Gastrocnemius medialis (tissue), 4 donors: ENCODE data around the gene HYLS1. TPM values are rescaled to one million over a fixed set of nuclear protein-coding genes. Genes with fewer than 3 reads are reported as not detected.

Experiments used
- ATAC-seq, 2 donors: fragments of 150-250 bp; one replicate each; pipeline ENCODE4 v1.9.1; 2016
- DNase-seq, 2 donors: peaks; one replicate each; pipeline ENCODE4 v3.0.0-alpha.2; 2019
- H3K27ac ChIP-seq, 4 donors: fragments of 200-600 bp; sonication (generic); 1 replicate in 1 of 4; 2 replicates in 3 of 4; pipeline ENCODE4 v1.5.1; 2016 to 2018; ENCODE audit warnings: mild to moderate bottlenecking in 2 of 4, moderate library complexity in 1 of 4
- H3K27me3 ChIP-seq, 3 donors: fragments of 200-600 bp; sonication (generic) in 2 of 3; 1 replicate in 1 of 3; 2 replicates in 2 of 3; pipeline versions ENCODE4 v1.5.1 to v1.6.0; 2016 to 2019; ENCODE audit warnings: mild to moderate bottlenecking in 1 of 3, moderate library complexity in 1 of 3
- H3K36me3 ChIP-seq, 2 donors: fragments of 200-600 bp; sonication (generic) in 1 of 2; one replicate each; pipeline ENCODE4 v1.5.1; 2017 to 2018
- H3K4me1 ChIP-seq, 2 donors: fragments of 200-600 bp; sonication (generic) in 1 of 2; one replicate each; pipeline ENCODE4 v1.5.1; 2016 to 2017; ENCODE audit warnings: mild to moderate bottlenecking in 2 of 2
- H3K4me3 ChIP-seq, 4 donors: fragments of 200-600 bp; sonication (generic) in 3 of 4; 1 replicate in 1 of 4; 2 replicates in 3 of 4; pipeline ENCODE4 v1.5.1; 2016 to 2019; ENCODE audit warnings: mild to moderate bottlenecking in 2 of 4
- H3K9me3 ChIP-seq, 3 donors: fragments of 200-600 bp; sonication (generic) in 2 of 3; 1 replicate in 1 of 3; 2 replicates in 2 of 3; pipeline ENCODE4 v1.5.1; 2016 to 2019
- POLR2A ChIP-seq, 2 donors: fragments of 450-650 bp; IDR thresholded peaks; one replicate each; pipeline ENCODE4 v1.6.1; 2017; ENCODE audit warnings: antibody characterized with exemption in 2 of 2, mild to moderate bottlenecking in 2 of 2, moderate library complexity in 2 of 2
- in situ Hi-C, 4 donors: fragments of 200-750 bp; cut with MboI; loops; one replicate each; pipeline versions ENCODE4 v1.15.0 to v1.8.0; 2017; ENCODE audit warnings: low sequenced_read_pairs in 4 of 4
- intact Hi-C: fragments of 100-400 bp; cut with DNase I; formaldehyde crosslinking; loops from one replicate; pipeline ENCODE4 v1.15.1; 2023; ENCODE audit warnings: low total_unique reads
- total RNA-seq, 4 donors: library from RNA; depleted of rRNA; stranded (reverse); fragments of >200 nt; gene quantifications; one replicate each; pipeline versions ENCODE4 v1.1.0 to v1.2.3, GENCODE V29; 2016
- TF ChIP-seq, protein P1 (sequence below), 5 experiments: fragments of 450-650 bp in 3 of 5; fragments of 200-600 bp in 2 of 5; sonication (generic) in 2 of 5; IDR thresholded peaks in 4 of 5; conservative IDR thresholded peaks in 1 of 5; 1 replicate in 4 of 5; 2 replicates in 1 of 5; pipeline ENCODE4 v1.5.1; 2016 to 2019; ENCODE audit warnings: antibody characterized with exemption in 5 of 5, mild to moderate bottlenecking in 3 of 5, moderate library complexity in 3 of 5

The HYLS1 gene
- total RNA-seq, 4 donors from 2014 or later = 0.56 to 3.9 (median 1.9) TPM

DNA sequence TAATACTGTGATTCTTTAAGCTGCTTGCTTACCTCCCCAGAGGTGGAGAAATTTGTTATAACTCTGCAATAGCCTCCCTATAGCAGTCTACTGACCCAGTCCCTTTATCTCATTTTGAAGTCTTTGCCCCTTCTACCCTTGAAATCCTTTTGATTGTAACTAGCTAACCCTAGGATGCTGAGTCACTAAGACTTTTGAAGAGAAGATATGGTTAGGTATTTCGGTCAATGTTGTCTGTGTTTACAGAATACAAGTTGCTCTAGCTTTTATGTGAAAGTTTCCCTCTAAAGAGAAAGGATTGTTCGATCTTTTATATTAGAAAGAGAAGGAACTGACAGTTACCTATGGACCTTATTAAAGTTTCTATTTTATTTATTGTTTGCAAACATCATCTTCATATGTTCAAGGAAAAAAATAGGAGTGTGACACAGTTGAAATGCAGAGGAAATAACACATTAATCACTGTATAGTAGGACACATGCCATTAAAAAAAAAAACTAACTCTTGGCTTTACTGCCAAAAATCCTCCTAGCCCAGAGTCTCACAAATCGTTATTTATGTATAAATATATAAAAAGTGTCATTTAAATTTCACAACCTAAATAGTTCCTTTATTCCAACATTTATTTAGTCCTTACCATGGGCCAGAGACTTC lies 3.1 kb downstream of the HYLS1 start:
- TF ChIP-seq, protein P1, sequence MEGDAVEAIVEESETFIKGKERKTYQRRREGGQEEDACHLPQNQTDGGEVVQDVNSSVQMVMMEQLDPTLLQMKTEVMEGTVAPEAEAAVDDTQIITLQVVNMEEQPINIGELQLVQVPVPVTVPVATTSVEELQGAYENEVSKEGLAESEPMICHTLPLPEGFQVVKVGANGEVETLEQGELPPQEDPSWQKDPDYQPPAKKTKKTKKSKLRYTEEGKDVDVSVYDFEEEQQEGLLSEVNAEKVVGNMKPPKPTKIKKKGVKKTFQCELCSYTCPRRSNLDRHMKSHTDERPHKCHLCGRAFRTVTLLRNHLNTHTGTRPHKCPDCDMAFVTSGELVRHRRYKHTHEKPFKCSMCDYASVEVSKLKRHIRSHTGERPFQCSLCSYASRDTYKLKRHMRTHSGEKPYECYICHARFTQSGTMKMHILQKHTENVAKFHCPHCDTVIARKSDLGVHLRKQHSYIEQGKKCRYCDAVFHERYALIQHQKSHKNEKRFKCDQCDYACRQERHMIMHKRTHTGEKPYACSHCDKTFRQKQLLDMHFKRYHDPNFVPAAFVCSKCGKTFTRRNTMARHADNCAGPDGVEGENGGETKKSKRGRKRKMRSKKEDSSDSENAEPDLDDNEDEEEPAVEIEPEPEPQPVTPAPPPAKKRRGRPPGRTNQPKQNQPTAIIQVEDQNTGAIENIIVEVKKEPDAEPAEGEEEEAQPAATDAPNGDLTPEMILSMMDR (IDR thresholded peaks at IDR 0.05 in 4 of 5, conservative IDR thresholded peaks at IDR 0.05 in 1 of 5) = no peak
- TF ChIP-seq POLR2A (IDR thresholded peaks at IDR 0.05) = no peak

DNA sequence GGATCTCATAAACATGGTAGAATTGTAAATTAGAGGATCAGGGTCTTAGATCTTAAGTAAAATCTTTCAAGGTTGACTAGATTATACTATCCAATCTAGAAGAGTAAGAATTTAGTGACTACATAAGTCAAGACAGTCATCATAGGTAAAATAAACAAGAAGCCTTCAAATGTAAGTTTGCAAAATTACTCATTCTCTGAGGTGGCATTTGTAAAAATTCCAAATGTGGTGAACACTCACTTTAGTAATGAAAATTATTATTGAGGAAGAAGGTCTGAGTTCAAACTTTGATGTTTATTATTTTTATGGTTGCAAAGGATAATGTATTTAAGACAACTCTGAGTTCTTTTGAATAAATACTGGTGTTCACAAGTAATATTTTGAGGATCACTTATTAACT lies 4.6 kb downstream of the HYLS1 start:
- intact Hi-C loops = no loop called here
- DNase-seq (no peak), ATAC-seq (no peak)
- Histone ChIP-seq H3K4me3 (no peak overlapping the region), H3K9me3 (no peaks in the 10 kb centered on the region), H3K4me1 (peaks cover 0 to 5% of the 10 kb centered on the region in 2 donors), H3K27me3 (no peaks in the 10 kb centered on the region), H3K27ac (no peak overlapping the region), H3K36me3 (peaks cover 0 to 37% of the 10 kb centered on the region in 2 donors)
- TF ChIP-seq POLR2A (IDR thresholded peaks at IDR 0.05) = no peak
- TF ChIP-seq, protein P1 (IDR thresholded peaks at IDR 0.05 in 4 of 5, conservative IDR thresholded peaks at IDR 0.05 in 1 of 5) = no peak
- in situ Hi-C loops = loop anchor here in 3 of 4 donors (25.0 kb wide), 3 partner anchors 280 to 930 kb away; partner anchors contain the start of genes CCDC15 (in 1 of the 3) and TMEM218 (in 1 of the 3)

More for the DNA sequence above, 3.1 kb downstream of the HYLS1 start:
- ATAC-seq = no peak
- in situ Hi-C loops = loop anchor here in 3 of 4 donors (25.0 kb wide), 3 partner anchors 278 to 928 kb away; partner anchors contain the start of genes CCDC15 (in 1 of the 3) and TMEM218 (in 1 of the 3)
- Histone ChIP-seq H3K4me1 (peaks cover 0 to 5% of the 10 kb centered on the region in 2 donors), H3K27ac (no peak overlapping the region), H3K36me3 (peaks cover 0 to 28% of the 10 kb centered on the region in 2 donors), H3K4me3 (no peak overlapping the region), H3K27me3 (no peaks in the 10 kb centered on the region), H3K9me3 (no peaks in the 10 kb centered on the region)
- intact Hi-C loops = no loop called here
- DNase-seq = no peak

DNA sequence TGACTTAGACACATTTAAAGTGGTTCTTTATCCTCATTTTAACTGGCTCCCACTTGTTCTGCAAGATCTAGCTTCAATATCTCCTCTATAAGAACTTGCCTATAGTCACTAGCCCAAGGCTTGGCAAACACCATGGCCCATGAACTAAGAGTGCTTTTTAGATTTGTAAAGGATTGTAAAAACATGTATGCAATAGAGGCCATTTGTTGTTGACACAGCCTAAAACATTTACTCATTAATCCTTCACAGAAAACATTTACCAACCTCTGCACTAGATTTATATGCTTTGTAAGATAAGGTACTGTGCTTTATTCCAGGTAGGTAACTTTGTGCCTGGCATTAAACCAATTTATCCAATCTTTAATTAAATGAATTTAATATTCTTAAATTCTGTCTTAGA lies 5.5 kb downstream of the HYLS1 start:
- in situ Hi-C loops (loop anchor here in 3 of 4 donors (25.0 kb wide), 3 partner anchors 281 to 931 kb away; partner anchors contain the start of genes CCDC15 (in 1 of the 3) and TMEM218 (in 1 of the 3)), intact Hi-C loops (no loop called here)
- TF ChIP-seq, protein P1 (IDR thresholded peaks at IDR 0.05 in 4 of 5, conservative IDR thresholded peaks at IDR 0.05 in 1 of 5) = no peak
- TF ChIP-seq POLR2A (IDR thresholded peaks at IDR 0.05) = no peak
- Histone ChIP-seq H3K27ac (no peak overlapping the region), H3K4me3 (no peak overlapping the region), H3K27me3 (no peaks in the 10 kb centered on the region), H3K4me1 (peaks cover 0 to 5% of the 10 kb centered on the region in 2 donors), H3K9me3 (no peaks in the 10 kb centered on the region), H3K36me3 (peaks cover 0 to 37% of the 10 kb centered on the region in 2 donors)
- no peak for ATAC-seq
- DNase-seq = no peak

DNA sequence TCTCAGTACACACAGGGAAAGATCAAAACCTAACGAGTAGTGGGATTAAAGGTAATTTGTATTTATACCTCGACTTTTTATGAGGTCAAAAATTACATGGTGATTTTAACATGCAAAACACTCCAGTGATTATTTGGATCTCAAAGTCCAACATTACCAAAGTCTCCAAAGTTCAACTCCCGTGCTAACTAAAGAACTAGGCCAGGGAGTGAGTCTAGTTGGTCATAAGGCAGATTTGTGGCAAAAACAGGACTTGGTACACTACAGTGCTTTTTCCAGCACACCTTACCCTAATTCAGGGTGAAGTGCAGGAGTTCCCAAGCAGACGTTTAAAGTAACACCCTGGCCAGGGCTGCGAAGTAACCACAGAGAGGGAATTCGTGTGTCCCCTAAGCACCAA lies 14.4 kb downstream of the HYLS1 start:
- H3K4me1 ChIP-seq = peaks cover 11 to 24% of the 10 kb centered on the region in 2 donors
- H3K27me3 ChIP-seq = peaks cover 24 to 28% (median 25%) of the 10 kb centered on the region in 3 donors
- H3K9me3 ChIP-seq = no peaks in the 10 kb centered on the region
- TF ChIP-seq, protein P1 (IDR thresholded peaks at IDR 0.05 in 4 of 5, conservative IDR thresholded peaks at IDR 0.05 in 1 of 5) = no peak
- TF ChIP-seq POLR2A (IDR thresholded peaks at IDR 0.05) = no peak
- ATAC-seq (no peak), DNase-seq (no peak)
- in situ Hi-C loops (no loop called here), intact Hi-C loops (loop anchor here (5.0 kb wide), 1 partner anchor 210 kb away; no protein-coding TSS in a partner anchor)
- peaks cover 0 to 8% of the 10 kb centered on the region in 2 donors for H3K36me3 ChIP-seq
- no peak overlapping the region for H3K27ac ChIP-seq
- peak overlapping the region in 1 of 4 donors; percentile 82 for H3K4me3 ChIP-seq
